ENCODE measurements around the gene ASAP3.

The ASAP3 gene

DNA sequence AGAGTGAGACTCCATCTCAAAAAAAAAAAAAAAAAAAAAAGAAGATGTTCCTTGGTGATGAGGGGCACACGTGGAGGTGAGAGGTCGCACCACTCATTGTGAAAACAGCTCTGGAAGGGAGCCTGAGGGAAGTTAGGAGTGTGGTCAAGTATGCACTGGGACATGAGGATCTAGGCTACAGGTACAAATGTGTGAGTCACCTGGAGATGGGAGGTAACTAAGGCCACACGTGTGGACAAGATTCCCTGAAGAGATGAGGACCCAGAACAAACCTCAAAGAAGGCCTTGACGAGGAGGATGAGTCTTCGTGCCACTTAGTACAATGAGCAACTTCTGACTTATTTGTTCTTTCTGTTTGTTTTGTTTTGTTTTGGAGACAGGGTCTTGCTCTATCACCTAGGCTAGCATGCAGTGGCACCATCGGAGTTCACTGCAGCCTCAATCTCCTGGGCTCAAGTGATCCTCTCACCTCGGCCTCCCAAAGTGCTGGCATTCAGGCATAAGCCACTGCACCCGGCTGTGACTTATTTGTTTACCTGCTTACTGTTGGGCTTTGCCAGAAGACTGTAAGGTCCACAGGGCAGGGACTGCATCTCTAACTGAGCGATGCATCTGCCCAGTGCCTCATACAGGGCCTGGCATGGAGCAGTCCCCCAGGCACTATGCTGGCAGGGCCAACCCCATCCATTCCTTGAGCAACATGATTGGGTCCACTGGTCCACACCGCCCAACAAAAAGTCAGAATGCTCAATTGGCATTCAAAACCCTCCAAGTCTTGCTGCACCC, 6.4 kb downstream of the ASAP3 start:
- no peak for DNase-seq

DNA sequence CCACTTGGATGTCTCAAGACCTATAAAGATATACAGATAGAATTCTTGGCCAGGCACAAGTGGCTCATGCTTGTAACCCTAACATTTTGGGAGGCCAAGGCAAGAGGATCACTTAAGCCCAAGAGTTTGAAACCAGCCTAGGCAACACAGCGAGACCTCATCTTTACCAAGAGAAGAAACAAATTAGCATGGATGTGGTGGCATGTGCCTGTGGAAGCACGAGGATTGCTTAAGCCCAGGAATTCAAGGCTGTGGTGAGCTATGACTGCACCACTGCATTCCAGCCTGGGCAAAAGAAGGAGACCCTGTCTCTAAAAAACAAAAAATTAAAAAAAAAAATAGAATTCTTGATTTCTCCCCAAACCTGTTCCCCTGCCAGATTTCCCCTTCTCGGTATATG, 8.3 kb downstream of the ASAP3 start:
- no peak for DNase-seq

DNA sequence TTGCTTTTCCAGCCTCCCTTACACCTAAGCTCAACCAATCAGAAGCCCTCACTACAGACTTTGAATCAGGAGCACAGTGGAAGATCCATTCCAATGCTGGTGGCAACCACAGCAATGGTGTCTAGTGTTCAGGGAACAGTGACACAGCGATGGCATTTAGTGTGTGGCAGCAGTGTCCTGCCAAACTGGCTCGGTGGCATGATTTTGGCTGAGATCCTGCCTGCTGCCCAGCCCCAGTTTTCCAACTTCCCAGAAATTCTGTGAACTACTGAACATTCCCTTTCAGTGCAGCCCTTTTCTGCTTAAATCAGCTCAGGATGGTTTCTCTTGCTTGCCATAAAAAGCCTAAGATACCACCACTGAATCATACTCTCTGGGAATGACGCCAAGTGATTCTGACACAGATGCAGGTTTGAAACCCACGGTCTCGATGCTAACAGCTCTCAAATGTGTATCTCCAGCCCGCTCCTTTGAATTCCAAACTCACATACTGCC, 8.8 kb downstream of the ASAP3 start:
- DNase-seq = no peak

DNA sequence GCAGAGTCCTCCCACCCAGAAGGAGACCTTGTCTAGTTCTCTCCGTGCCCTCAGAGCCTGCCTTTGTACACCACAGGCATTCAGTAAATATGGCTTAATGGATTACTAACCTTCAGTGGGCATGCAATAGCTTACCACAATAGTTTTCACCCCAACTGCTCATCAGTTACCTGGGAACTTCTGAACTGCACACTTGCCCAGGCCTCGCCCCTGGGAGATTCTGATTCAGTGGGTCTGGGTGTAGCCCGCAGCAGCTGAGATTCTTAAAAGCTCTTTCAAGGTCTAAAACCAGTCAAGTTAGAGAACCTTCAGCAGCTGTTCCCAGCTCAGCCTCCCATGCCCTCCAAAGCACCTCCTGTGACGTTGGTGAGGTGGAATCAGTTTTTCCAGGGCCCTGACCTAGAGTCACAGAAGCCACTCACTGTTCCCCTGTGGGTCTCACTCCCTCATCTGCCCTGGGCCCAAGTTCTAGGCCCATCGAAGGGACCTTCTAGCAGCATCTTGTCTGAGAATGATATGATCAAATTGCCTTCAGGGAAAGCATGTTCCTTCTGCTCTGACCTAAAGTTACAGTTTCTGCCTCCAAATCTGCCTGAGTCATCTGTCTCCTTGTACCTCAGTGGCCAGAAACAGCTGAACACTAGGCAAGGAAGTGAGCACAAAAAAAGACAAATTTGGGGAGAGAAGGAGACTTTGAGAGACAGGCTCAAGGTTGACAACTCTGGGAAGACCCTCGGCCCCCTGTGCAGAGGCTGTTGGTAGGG, 10.8 kb downstream of the ASAP3 start:
- DNase-seq = no peak

DNA sequence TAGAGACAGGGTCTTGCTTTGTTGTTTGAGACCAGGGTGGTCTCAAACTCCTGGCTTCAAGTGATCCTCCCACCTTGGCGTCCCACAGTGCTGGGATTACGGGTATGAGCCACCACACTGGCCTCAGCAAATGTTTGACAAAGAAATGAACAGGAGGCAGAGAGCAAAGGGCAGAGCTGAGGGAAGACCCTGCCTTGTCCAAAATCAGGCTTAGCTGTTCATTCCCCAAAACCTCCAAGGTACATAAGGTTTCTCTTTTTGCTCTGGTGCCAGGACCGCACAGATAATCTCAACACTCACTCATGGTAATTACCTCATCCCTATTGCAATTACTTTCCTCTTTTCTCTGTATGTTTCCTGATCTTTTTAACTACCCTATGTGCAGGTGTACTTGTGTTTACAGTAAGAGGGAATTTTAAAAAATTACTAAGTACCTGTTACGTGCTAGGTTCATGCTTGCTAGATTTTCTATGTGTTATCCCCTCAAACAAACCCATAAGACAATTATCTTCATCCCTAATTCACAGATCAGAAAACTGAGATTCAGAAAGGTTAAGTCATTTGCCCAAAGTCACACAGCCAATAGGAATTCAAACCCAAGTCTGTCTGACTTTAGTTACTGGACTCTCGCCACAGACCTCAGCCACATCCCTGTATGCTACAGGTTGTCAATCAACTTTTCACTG, 11.5 kb downstream of the ASAP3 start:
- DNase-seq = no peak

DNA sequence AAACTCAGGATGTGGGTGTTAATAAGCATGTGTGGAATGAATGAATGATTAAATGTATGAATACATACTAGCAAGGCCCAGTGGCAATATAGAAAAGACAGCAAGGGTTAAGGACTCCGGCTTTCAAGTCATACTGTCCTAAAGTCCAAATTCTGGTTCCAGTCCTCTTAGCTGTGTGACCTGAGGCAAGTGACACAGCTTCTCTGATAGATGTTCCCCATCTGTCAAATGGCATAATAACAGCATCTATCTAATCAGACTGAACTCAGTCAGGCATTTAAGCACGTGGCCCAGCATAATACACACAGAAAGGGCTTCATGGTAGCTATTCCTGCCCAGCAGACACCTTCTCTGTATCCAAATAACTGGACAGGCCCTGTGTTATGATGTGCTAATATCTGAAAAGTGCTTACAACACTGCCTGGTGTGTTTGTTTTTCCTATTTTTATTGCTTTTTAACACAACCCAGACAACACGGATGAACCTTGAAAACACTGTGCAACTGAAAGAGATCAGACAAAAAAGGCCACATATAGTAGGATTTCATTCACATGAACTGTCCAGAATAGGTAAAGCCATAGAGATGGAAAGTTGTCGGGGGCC, 12.4 kb downstream of the ASAP3 start:
- DNase-seq = no peak

DNA sequence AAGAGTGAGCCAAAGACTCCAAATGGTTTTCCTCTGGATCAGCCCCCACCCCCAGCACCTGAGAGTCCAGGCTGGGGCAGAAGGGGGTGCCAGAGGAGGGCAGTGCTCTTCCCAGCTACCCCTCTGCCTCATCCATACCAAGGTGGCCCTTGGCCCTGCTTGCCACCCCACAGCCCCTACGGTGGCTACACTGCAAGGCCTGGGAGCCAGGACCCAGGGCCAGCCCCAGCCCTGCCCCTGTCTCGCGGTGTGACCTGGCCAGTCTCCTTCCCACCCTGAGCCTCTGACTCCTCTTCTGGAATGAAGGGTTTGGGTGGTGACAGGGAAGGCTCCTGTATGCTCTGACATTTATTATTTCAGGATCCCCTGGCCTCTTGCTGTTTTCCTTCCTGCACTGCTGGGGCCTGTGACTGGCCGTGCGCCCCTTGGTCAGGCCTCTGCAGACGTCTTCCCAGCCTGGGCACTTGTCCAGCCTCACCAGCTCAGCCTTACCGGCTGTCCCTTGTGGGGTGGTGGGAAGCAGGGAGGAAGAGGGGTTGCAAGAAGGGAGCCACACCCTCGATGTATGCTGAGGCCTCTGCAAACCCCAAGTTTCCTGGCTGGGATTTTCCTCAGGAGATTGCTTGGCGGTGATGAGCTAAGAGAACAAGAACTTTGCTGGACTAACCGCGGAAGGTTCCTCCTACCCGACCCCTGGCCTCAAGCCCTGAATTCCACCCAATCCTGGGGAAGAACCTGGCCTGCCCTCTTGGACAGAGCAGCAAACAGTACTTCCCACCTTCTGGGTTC, 13.5 kb downstream of the ASAP3 start:
- DNase-seq = no peak

DNA sequence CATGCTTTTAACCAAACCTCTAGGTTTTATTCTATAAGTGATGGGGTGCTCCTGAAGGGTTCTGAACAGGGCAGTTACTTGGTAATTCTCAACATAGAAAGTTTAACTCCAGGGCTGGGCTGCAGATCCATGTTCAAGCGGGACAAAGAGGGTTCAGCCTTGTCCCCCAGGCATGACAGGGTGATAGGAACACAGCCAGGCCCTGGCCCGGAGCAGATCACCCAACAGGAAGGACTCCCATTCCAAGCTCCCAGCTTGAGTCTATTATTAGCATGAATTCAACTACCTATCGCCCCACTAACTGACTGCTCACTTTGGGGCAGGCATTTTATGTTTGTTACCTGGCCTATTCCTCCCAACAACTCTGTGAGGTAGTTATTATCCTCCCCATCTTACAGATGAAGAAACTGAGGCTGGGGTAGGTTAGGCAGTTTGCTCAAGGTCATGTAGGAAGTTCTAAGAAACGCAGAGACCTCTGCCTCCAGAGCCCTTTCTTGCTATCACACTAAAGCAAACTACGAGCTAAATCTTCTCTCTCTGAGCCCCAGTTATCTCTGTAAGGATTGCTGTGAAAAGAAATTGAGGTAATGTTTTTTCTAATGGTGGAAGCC, 14.5 kb downstream of the ASAP3 start:
- DNase-seq = no peak

DNA sequence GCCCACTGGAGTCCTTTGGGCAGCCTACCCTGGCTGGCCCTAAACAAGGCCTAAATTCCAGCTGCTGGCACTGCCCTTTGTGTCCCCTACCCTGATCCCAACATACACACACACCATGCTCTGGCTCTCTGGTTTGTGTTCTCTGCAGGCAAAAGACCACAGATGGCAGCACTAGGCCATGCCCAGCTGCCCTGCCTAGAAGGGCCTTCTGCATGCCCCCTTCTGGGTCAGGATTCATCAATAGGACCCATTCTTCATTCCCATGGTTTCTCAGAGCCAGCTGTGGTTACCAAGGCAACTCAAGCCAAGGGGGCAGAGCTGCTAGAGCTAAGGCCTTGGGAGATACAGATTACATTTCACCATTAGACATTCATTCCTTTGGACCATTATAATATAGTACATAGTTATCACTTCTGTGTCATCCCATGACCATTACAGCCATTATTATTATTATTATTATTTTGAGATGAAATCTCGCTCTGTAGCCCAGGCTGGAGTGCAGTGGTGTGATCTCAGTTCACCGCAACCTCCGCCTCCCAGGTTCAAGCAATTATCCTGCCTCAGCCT, 17.5 kb downstream of the ASAP3 start:
- no peak for DNase-seq

DNA sequence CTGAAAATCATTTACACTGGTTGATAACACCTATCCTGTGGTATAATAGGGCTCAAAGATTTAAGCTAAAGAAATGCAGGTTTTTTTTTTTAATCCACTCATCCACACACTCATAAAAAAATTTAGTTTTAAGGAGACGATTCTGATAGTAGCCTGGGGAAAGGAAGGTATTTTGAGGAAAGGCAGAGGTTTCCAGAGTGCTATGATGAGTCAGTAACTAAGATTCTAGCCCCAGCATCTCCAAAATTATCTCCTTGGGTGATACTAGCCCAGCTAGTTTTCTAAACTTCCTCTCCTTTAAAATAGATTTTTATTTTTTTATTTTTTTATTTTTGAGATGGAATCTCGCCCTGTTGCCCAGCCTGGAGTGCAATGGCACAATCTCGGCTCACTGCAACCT, 20.7 kb downstream of the ASAP3 start:
- no peak for DNase-seq

DNA sequence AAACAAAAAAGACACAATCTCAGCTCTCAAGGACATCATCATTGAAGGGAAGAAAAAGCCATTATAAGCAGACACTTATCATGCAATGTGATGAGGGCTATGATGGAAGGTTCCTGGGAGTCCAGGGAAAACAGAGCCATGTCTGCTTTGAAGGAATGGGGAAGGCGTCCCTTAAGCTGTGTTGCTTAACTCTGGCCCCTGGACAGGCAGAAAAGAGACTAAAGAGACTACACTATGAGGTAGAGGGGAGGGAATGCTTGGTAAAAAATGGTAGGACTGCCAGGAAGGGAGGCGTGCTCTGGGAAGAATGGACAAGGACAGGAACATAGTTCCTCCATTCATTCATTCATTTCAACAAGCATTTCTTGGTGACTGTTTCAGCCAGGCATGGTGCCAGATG, 21.2 kb downstream of the ASAP3 start:
- no peak for DNase-seq

DNA sequence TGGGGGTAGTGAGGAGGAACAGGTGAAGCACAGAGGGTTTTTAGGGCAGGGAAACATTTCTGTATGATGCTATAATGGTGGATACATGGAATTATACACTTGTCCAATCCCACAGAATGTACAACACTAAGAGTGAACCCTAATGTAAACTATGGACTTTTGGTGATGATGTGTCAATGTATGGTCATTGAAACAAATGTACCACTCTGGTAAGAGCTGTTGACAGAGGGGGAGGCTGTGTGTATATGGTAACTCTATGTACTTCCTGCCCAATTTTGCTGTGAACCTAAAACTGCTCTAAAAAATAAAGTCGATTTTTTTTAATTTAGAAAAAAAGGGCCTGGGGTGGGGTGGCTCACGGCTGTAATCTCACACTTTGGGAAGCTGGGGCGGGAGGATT, 22.9 kb downstream of the ASAP3 start:
- DNase-seq = no peak

DNA sequence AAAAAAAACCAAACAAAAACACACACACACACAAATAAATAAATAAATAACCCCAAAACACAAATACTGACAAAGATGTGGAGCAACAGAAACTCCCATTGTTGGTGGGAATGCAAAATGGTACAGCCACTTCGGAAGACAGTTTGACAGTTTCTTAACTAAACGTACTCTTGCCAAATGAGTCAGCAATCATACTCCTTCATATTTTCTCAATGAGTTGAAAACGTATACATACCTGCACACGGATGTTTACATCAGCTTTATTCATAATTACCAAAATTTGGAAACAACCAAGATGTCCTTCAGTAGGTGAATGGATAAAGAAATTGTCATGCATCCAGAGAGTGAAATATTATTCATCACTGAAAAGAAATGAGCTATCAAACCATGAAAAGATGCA, 23.5 kb downstream of the ASAP3 start:
- DNase-seq = no peak

DNA sequence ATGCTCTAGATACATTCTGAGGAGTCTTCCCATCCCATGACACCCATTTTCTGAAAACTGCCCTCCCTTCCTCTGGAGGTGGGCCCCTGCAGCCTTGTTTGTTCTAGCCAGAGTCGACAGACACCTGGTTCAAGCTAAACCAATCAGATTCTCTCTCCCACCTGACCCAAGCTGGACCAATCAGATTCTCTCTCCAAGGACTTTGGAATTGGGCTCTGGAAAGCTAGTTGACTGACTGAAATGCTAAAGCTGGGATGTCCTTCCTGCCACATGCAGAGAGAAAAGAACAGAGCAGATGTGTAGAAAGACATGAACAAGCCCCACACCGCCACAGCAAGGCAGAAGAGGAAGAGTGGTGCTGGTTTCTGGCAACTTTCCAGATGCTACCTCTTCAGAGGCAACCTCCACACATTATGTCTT, 24.6 kb downstream of the ASAP3 start:
- DNase-seq = no peak

DNA sequence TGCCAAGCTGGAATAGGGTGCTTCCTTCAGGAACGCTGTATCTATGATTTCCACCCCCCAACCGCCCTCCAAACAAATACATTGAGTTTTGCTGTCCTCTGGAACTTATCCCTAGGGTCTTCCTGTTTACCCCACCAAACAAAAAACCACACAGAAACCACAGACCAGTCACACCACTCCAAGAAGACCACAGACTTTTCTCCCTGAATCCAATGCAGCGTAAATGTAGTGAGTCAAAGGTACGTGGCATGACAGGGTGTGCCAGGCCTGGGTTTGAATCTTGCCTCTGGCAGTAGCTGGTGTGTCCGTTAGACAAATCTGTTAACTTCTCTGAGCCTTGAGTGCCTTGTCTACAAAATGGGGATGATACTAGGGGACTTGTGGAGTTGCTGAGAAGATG, 27.8 kb downstream of the ASAP3 start:
- no peak for DNase-seq

DNA sequence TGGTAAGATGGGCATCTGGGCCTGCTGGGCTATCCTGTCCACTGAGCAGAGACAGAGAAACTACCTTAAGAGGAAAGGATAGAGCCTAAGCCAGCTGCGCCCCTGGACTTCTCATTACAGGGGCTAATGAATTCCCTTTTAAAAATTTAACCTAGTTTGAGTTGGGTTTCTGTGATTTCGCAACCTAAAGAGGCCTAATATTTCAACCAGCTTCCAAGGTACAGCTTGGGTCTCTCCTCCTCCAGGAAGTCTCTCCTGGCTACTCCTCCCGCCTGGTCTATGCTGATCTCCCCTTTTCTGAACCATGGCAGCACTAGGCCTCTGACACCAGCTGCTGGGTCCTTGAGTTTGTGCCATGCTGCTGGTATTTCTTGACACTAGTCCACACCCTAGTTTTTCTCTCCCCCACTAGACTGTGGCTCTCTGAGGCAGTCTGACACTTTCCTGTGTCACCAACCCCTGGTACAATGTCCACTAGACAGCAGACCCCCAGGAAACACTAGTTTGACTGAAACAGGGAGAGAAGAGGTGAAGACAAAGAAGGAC, 30.5 kb downstream of the ASAP3 start:
- DNase-seq = no peak

DNA sequence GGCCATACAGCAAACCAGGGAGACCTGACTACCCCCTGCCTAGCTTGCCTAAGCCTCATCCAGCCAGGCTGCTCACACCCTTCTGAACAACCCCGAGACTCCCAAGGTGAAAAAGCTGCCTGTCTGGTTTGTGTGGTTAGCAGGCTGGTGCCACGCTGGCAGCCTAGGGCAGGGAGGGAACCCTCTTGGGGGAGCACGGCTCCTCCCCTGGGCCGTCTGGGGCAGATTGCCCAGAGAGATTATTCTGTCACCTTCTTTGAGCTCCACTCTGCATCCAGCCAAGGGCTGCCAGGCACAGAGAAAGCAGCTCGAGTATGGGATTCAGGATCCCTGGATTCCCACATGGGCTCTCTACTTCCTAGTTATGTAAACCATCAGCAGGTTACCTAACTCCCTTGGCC, 32.0 kb downstream of the ASAP3 start:
- DNase-seq = peak; percentile 66

DNA sequence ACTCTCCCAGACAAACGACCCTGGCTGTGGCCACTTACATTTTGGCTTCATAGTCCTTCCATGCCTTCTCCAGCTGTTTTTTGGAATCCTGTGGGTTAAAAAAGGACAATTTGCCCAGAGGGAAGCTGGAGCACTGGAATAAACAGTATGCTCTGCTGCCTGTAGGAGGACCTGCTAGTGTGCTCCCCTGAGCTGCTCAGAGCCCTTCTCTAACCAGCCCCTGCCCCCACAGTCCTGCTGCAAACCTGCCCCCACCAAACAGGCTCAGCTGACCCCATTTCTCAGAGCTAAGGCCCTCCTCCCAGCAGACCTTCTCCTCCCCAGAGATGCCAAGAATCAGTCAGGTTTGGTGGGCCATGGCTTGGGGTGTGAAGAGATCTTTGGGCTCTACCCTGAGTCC, 32.5 kb downstream of the ASAP3 start:
- no peak for DNase-seq

DNA sequence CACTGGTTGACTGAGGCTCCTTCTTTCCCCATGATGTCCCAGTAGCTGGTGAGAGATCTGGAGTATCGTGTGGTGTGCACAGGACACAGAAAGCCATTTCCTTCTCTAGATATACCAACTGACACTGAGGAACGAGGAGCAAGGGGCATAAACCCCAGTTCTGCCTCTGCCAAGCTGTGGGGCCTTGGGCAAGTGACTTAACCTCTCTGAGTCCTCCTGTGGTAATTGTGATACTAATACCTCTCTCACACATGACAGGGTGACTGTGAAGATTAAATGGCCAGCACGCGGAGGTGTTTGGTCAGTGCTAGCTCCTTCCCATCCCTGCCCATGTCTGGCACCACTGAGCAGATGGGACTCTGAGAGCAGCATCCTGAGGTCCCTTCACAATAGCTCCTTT, 33.1 kb downstream of the ASAP3 start:
- DNase-seq = no peak

DNA sequence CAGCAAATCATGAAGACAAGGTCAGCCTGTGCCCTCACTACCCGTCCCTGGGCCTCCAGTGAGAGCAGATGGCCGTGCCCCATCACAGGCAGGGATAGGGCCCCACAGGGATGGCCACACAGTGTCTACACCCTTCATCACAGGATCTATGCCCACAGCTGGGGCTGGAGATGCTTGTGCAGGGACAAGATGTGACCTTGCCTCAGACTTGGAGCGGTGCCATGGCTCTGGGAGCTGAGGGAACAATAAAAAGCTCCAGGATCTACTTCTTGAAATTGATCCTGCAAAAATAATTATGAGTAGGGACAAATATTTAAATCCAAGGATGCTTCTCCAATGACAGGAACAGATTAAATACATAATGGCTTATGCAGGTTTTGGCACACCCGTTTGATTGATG, 34.0 kb downstream of the ASAP3 start:
- no peak for DNase-seq

DNA sequence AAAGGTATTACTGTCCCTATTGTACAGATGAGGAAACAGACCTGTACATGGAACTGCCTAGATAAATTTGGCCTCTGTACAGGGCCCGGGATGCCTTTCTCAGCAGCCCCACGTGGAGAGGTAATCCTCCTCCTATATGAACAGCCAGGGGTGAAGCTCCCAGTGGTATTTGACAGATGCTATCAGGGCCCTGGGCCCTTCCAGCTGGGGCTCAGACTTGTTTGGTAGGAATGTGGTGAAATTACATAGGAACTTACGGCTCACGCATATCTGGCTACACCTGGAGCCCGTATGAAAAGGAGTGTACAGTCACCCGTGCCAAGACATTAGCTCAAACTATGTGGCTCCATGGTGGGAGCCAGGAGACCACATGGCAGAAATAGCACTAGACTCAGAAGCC, 34.7 kb downstream of the ASAP3 start:
- no peak for DNase-seq
